Measurements from ENCODE around the gene MPG. TPM values are rescaled to one million over a fixed set of nuclear protein-coding genes. Genes with fewer than 3 reads are reported as not detected.

Gene MPG
- total and polyA plus RNA-seq, 2 experiments from 2014 or later, result 38.0 to 91.1 TPM

GRCh38 chr16:112153-112840 is 34.3 kb downstream of the MPG start:
- no peaks in the 10 kb centered on the region for H3K9me3 Mint-ChIP-seq
- H4K20me1 ChIP-seq (replicated peaks; ENCODE audit: insufficient read depth), result peaks cover 5% of the 10 kb centered on the region
- peaks cover 11% of the 10 kb centered on the region; the same call in 1 of the 2 replicates for H3K36me3 ChIP-seq (ENCODE audit: insufficient read depth)
- no peaks in the 10 kb centered on the region for H3K79me2 ChIP-seq (replicated peaks; ENCODE audit: insufficient read depth)
- no peaks in the 10 kb centered on the region for H3K27me3 ChIP-seq (ENCODE audit: insufficient read depth)
- peaks cover 41% of the 10 kb centered on the region; the same call in 2 of the 3 replicates for H3K36me3 Mint-ChIP-seq (ENCODE audit: low read depth)
- H3K9me2 ChIP-seq (ENCODE audit: insufficient read depth), result no peaks in the 10 kb centered on the region
- DNase-seq (ENCODE audit: low spot score) (no peak), ATAC-seq (no peak)
- no peaks in the 10 kb centered on the region for H3K4me1 ChIP-seq (ENCODE audit: insufficient read depth)
- H3K4me3 ChIP-seq, result no peak overlapping the region
- no peak overlapping the region for H3K4me2 ChIP-seq
- H3K4me3 Mint-ChIP-seq, result no peak overlapping the region
- peaks cover 4% of the 10 kb centered on the region for H3K27me3 Mint-ChIP-seq (ENCODE audit: insufficient read depth, low read depth, poor library complexity)
- no peak overlapping the region for H3K27ac ChIP-seq (ENCODE audit: low read depth)
- H3K27ac Mint-ChIP-seq, result no peak overlapping the region
- TF ChIP-seq EZH2 (IDR thresholded peaks at IDR 0.05; ENCODE audit: low read depth, unreplicated experiment) (no peak), JUNB (IDR thresholded peaks at IDR 0.05; ENCODE audit: unreplicated experiment) (no peak), ZNF462 (CRISPR knock-in tag; IDR thresholded peaks at IDR 0.05) (no peak), ETS1 (IDR thresholded peaks at IDR 0.05) (no peak), CREB1 (CRISPR knock-in tag; IDR thresholded peaks at IDR 0.05; ENCODE audit: low read depth) (no peak), ZNF114 (CRISPR knock-in tag; IDR thresholded peaks at IDR 0.05) (no peak), NANOG (IDR thresholded peaks at IDR 0.05; ENCODE audit: borderline replicate concordance) (no peak), ZNF331 (CRISPR knock-in tag; IDR thresholded peaks at IDR 0.05; ENCODE audit: low read depth) (no peak), POLR2AphosphoS5 (IDR thresholded peaks at IDR 0.05; ENCODE audit: low read depth) (no peak), EZH2phosphoT487 (IDR thresholded peaks at IDR 0.05; ENCODE audit: unreplicated experiment) (no peak), CTCF (conservative IDR thresholded peaks at IDR 0.05; ENCODE audit: low read depth in 2 of 2) (no peak), STAT1 (IDR thresholded peaks at IDR 0.05; ENCODE audit: unreplicated experiment) (no peak)
- TF ChIP-seq, protein P1, sequence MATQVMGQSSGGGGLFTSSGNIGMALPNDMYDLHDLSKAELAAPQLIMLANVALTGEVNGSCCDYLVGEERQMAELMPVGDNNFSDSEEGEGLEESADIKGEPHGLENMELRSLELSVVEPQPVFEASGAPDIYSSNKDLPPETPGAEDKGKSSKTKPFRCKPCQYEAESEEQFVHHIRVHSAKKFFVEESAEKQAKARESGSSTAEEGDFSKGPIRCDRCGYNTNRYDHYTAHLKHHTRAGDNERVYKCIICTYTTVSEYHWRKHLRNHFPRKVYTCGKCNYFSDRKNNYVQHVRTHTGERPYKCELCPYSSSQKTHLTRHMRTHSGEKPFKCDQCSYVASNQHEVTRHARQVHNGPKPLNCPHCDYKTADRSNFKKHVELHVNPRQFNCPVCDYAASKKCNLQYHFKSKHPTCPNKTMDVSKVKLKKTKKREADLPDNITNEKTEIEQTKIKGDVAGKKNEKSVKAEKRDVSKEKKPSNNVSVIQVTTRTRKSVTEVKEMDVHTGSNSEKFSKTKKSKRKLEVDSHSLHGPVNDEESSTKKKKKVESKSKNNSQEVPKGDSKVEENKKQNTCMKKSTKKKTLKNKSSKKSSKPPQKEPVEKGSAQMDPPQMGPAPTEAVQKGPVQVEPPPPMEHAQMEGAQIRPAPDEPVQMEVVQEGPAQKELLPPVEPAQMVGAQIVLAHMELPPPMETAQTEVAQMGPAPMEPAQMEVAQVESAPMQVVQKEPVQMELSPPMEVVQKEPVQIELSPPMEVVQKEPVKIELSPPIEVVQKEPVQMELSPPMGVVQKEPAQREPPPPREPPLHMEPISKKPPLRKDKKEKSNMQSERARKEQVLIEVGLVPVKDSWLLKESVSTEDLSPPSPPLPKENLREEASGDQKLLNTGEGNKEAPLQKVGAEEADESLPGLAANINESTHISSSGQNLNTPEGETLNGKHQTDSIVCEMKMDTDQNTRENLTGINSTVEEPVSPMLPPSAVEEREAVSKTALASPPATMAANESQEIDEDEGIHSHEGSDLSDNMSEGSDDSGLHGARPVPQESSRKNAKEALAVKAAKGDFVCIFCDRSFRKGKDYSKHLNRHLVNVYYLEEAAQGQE (IDR thresholded peaks at IDR 0.05; ENCODE audit: unreplicated experiment), result no peak
- no peak overlapping the region for H2AFZ ChIP-seq
- peaks cover 10% of the 10 kb centered on the region for H3K4me1 Mint-ChIP-seq
- 0 out of 2 replicates have a peak, but pooled peaks cover 11% of the 10 kb centered on the region for H3F3A ChIP-seq (replicated peaks; ENCODE audit: low read depth)

Measured in GM23338 (cell line).